Upper lobe of left lung (tissue), 6 donors: ENCODE measurements around the gene NUDT8. TPM values are rescaled to one million over a fixed set of nuclear protein-coding genes. Genes with fewer than 3 reads are reported as not detected.

Experiments
- ATAC-seq, 2 donors: fragments of 200-7000 bp; cut with Tn5 transposase; one replicate each; pipeline ENCODE4 v1.9.1; 2022; ENCODE audit warnings: mild to moderate bottlenecking in 2 of 2, moderate library complexity in 2 of 2; ENCODE audit not compliant: low FRiP score in 2 of 2
- DNase-seq, 2 donors: peaks; one replicate each; pipeline ENCODE4 v3.0.0-alpha.2; 2019 to 2020
- H3K27ac ChIP-seq, 4 donors: fragments of 200-600 bp; sonication (generic); one replicate each; pipeline ENCODE4 v1.5.1; 2016 to 2019
- H3K27me3 ChIP-seq, 4 donors: fragments of 200-600 bp; sonication (generic); one replicate each; pipeline ENCODE4 v1.5.1; 2017 to 2019
- H3K36me3 ChIP-seq, 4 donors: fragments of 200-600 bp; sonication (generic); one replicate each; pipeline ENCODE4 v1.5.1; 2016 to 2019
- H3K4me1 ChIP-seq, 4 donors: fragments of 200-600 bp; sonication (generic); one replicate each; pipeline ENCODE4 v1.5.1; 2018 to 2019
- H3K4me3 ChIP-seq, 4 donors: fragments of 200-600 bp; sonication (generic); one replicate each; pipeline ENCODE4 v1.5.1; 2017 to 2019; ENCODE audit warnings: mild to moderate bottlenecking in 2 of 4, moderate library complexity in 1 of 4
- H3K9me3 ChIP-seq, 4 donors: fragments of 200-600 bp; sonication (generic); one replicate each; pipeline ENCODE4 v1.5.1; 2018 to 2019
- CTCF ChIP-seq, 6 experiments: fragments of 450-650 bp in 4 of 6; fragments of 200-600 bp in 2 of 6; sonication (generic) in 2 of 6; IDR thresholded peaks; one replicate each; pipeline ENCODE4 v1.5.1; 2016 to 2019; ENCODE audit warnings: antibody characterized with exemption in 6 of 6
- EP300 ChIP-seq, 4 donors: sonication (generic); formaldehyde crosslinking; IDR thresholded peaks; one replicate each; pipeline ENCODE4 v1.5.1; 2017; ENCODE audit warnings: antibody characterized with exemption in 4 of 4, control low read depth in 2 of 4
- POLR2A ChIP-seq, 4 donors: fragments of 450-650 bp; IDR thresholded peaks; one replicate each; pipeline ENCODE4 v1.5.1; 2016 to 2017; ENCODE audit warnings: antibody characterized with exemption in 4 of 4, mild to moderate bottlenecking in 2 of 4
- POLR2AphosphoS5 ChIP-seq, 2 donors: sonication (generic); formaldehyde crosslinking; IDR thresholded peaks; one replicate each; pipeline ENCODE4 v1.5.1; 2017; ENCODE audit warnings: antibody characterized with exemption in 2 of 2
- WGBS, 2 donors: methylation state at CpG; one replicate each; pipeline ENCODE4 v1.1.5; 2017 to 2018; 5-methylcytosine and 5-hydroxymethylcytosine counted together
- total RNA-seq, 6 donors: library from RNA; depleted of rRNA in 4 of 6; stranded (reverse); fragments of >200 nt in 4 of 6; gene quantifications; one replicate each; pipeline versions ENCODE4 v1.1.0 to v1.2.1, GENCODE V29; 2016 to 2021
- donor health status: DM: no; HTN: no; CAD: no; lungs with moderate emphysema.
- donor health status: DM: no; HTN: yes; CAD: no; lungs with severe emphysema.

NUDT8 gene
- total RNA-seq, 6 donors from 2014 or later, result 4.3 to 17.8 (median 13.9) TPM; not detected in 1

- ATAC-seq (no peak), DNase-seq (peak in 1 of 2 donors; percentile 65)
- H3K27ac ChIP-seq, result no peak overlapping the region
- H3K4me3 ChIP-seq, result no peak overlapping the region
- WGBS, 2 donors, result 92 to 93% methylated on average over 5 to 14 of the region's 14 CpGs
- H3K9me3 ChIP-seq, result no peaks in the 10 kb centered on the region
- TF ChIP-seq EP300 (IDR thresholded peaks at IDR 0.05) (no peak), POLR2A (IDR thresholded peaks at IDR 0.05) (no peak), CTCF (IDR thresholded peaks at IDR 0.05) (no peak), POLR2AphosphoS5 (IDR thresholded peaks at IDR 0.05) (no peak)
- H3K27me3 ChIP-seq, result no peaks in the 10 kb centered on the region
- H3K4me1 ChIP-seq, result peaks cover 22 to 43% (median 34%) of the 10 kb centered on the region in 4 donors
- peaks cover 18 to 46% (median 39%) of the 10 kb centered on the region in 4 donors for H3K36me3 ChIP-seq
These were observed 18.6 kb downstream of the NUDT8 start for GRCh38 chr11:67611165-67611564.

- ATAC-seq, result no peak
- Histone ChIP-seq H3K9me3 (no peaks in the 10 kb centered on the region), H3K27me3 (no peaks in the 10 kb centered on the region), H3K36me3 (peaks cover 18 to 46% (median 39%) of the 10 kb centered on the region in 4 donors), H3K27ac (no peak overlapping the region), H3K4me1 (peaks cover 24 to 40% (median 35%) of the 10 kb centered on the region in 4 donors), H3K4me3 (no peak overlapping the region)
- TF ChIP-seq POLR2AphosphoS5 (IDR thresholded peaks at IDR 0.05) (no peak), POLR2A (IDR thresholded peaks at IDR 0.05) (no peak), EP300 (IDR thresholded peaks at IDR 0.05) (no peak), CTCF (IDR thresholded peaks at IDR 0.05) (no peak)
- WGBS, 2 donors, result 85 to 91% methylated on average over 4 to 15 of the region's 15 CpGs
- DNase-seq, result peak in 1 of 2 donors; percentile 59
These were observed 19.4 kb downstream of the NUDT8 start for GRCh38 chr11:67610302-67610868.

GRCh38 chr11:67609316-67609715, 20.4 kb downstream of the NUDT8 start:
- WGBS, 2 donors, result 91 to 94% methylated on average over 9 to 10 of the region's 10 CpGs
- no peaks in the 10 kb centered on the region for H3K9me3 ChIP-seq
- H3K27me3 ChIP-seq, result no peaks in the 10 kb centered on the region
- TF ChIP-seq POLR2AphosphoS5 (IDR thresholded peaks at IDR 0.05), result no peak
- TF ChIP-seq POLR2A (IDR thresholded peaks at IDR 0.05), result no peak
- TF ChIP-seq EP300 (IDR thresholded peaks at IDR 0.05), result no peak
- TF ChIP-seq CTCF (IDR thresholded peaks at IDR 0.05), result no peak
- ATAC-seq, result no peak
- DNase-seq, result peak in 1 of 2 donors; percentile 80
- peaks cover 18 to 46% (median 39%) of the 10 kb centered on the region in 4 donors for H3K36me3 ChIP-seq
- H3K4me1 ChIP-seq, result peaks cover 21 to 34% (median 29%) of the 10 kb centered on the region in 4 donors
- no peak overlapping the region for H3K27ac ChIP-seq
- H3K4me3 ChIP-seq, result no peak overlapping the region

GRCh38 chr11:67608486-67608885, 21.3 kb downstream of the NUDT8 start:
- no peak overlapping the region for H3K4me3 ChIP-seq
- no peaks in the 10 kb centered on the region for H3K27me3 ChIP-seq
- WGBS, 2 donors, result 80 to 96% methylated on average over 8 of the region's 8 CpGs
- H3K4me1 ChIP-seq, result peaks cover 14 to 25% (median 22%) of the 10 kb centered on the region in 4 donors
- H3K27ac ChIP-seq, result no peak overlapping the region
- TF ChIP-seq POLR2AphosphoS5 (IDR thresholded peaks at IDR 0.05), result no peak
- TF ChIP-seq CTCF (IDR thresholded peaks at IDR 0.05), result no peak
- no peak for TF ChIP-seq EP300 (IDR thresholded peaks at IDR 0.05)
- TF ChIP-seq POLR2A (IDR thresholded peaks at IDR 0.05), result no peak
- ATAC-seq (no peak), DNase-seq (no peak)
- no peaks in the 10 kb centered on the region for H3K9me3 ChIP-seq
- peaks cover 18 to 46% (median 39%) of the 10 kb centered on the region in 4 donors for H3K36me3 ChIP-seq

- no peaks in the 10 kb centered on the region for H3K27me3 ChIP-seq
- H3K4me3 ChIP-seq, result peak overlapping the region; percentile 86 to 100 (median 92)
- no peaks in the 10 kb centered on the region for H3K9me3 ChIP-seq
- no peak for TF ChIP-seq POLR2AphosphoS5 (IDR thresholded peaks at IDR 0.05)
- TF ChIP-seq CTCF (IDR thresholded peaks at IDR 0.05), result no peak
- TF ChIP-seq POLR2A (IDR thresholded peaks at IDR 0.05), result no peak
- no peak for TF ChIP-seq EP300 (IDR thresholded peaks at IDR 0.05)
- 51 to 64% methylated on average over 8 to 9 of the region's 9 CpGs for WGBS, 2 donors
- peaks cover 18 to 42% (median 35%) of the 10 kb centered on the region in 4 donors for H3K36me3 ChIP-seq
- H3K4me1 ChIP-seq, result peaks cover 14 to 24% (median 20%) of the 10 kb centered on the region in 4 donors
- peak overlapping the region in 3 of 4 donors; percentile 80 to 91 (median 90) for H3K27ac ChIP-seq
- ATAC-seq (no peak), DNase-seq (no peak)
These were observed 22.2 kb downstream of the NUDT8 start for GRCh38 chr11:67607507-67607906.
